ENCODE measurements around the gene PELI2.

- TF ChIP-seq CTCF (IDR thresholded peaks at IDR 0.05) = no peak
- TF ChIP-seq POLR2A (IDR thresholded peaks at IDR 0.05) = no peak
These were observed 32.6 kb downstream of the PELI2 start for GRCh38 chr14:56150645-56151345.
